DOHH2 (cell line): ENCODE results near the gene STK25.

Experiments
- H3F3A ChIP-seq: fragments of 200-600 bp; sonication (generic), shearing (Covaris generic); 2 replicates; pipeline ENCODE4 v1.6.0; 2016; ENCODE audit warnings: antibody characterized with exemption, mild to moderate bottlenecking; ENCODE audit not compliant: control insufficient read depth, insufficient read depth
- H3K27ac ChIP-seq: fragments of 200-600 bp; sonication (generic); 2 replicates; pipeline ENCODE4 v1.5.1; 2014; ENCODE audit warnings: low read depth, mild to moderate bottlenecking, low read length, moderate library complexity
- H3K27me3 ChIP-seq: fragments of 200-600 bp; sonication (generic); 2 replicates; pipeline ENCODE4 v1.6.1; 2014; ENCODE audit warnings: mild to moderate bottlenecking, low read length, mixed read lengths; ENCODE audit not compliant: control insufficient read depth
- H3K36me3 ChIP-seq: fragments of 200-600 bp; sonication (generic); 2 replicates; pipeline ENCODE4 v1.6.1; 2014; ENCODE audit warnings: mild to moderate bottlenecking, low read length, moderate library complexity, mixed read lengths; ENCODE audit not compliant: control insufficient read depth
- H3K4me1 ChIP-seq: fragments of 200-600 bp; sonication (generic); 2 replicates; pipeline ENCODE4 v1.6.1; 2014; ENCODE audit warnings: mild to moderate bottlenecking, low read length, mixed read lengths; ENCODE audit not compliant: control insufficient read depth
- H3K4me2 ChIP-seq: fragments of 200-600 bp; sonication (generic); 2 replicates; pipeline ENCODE4 v1.6.0; 2014; ENCODE audit warnings: mild to moderate bottlenecking, low read length, moderate library complexity
- H3K4me3 ChIP-seq: fragments of 200-600 bp; sonication (generic); 2 replicates; pipeline ENCODE4 v1.5.1; 2014; ENCODE audit warnings: mild to moderate bottlenecking, low read length, mixed read lengths
- H3K79me2 ChIP-seq: fragments of 200-600 bp; sonication (generic); 2 replicates; pipeline ENCODE4 v1.6.1; 2014; ENCODE audit warnings: mild to moderate bottlenecking, low read length, mixed read lengths; ENCODE audit not compliant: control insufficient read depth
- H3K9me2 ChIP-seq: fragments of 200-600 bp; sonication (generic); replicated peaks from 2 replicates; pipeline ENCODE4 v1.6.1; 2014; ENCODE audit warnings: mild to moderate bottlenecking, low read length, mixed read lengths; ENCODE audit not compliant: control insufficient read depth
- H3K9me3 ChIP-seq: fragments of 200-600 bp; sonication (generic); 2 replicates; pipeline ENCODE4 v1.6.1; 2014; ENCODE audit warnings: antibody characterized with exemption, low read length, mixed read lengths; ENCODE audit not compliant: control insufficient read depth, insufficient read depth
- H4K20me1 ChIP-seq: fragments of 200-600 bp; sonication (generic); 2 replicates; pipeline ENCODE4 v1.6.0; 2014; ENCODE audit warnings: low read depth, mild to moderate bottlenecking, antibody characterized with exemption, low read length, moderate library complexity; ENCODE audit not compliant: control insufficient read depth, insufficient read depth
- EZH2phosphoT487 ChIP-seq: fragments of 200-600 bp; sonication (generic); IDR thresholded peaks from 2 replicates; pipeline ENCODE4 v1.6.1; 2017; ENCODE audit warnings: borderline replicate concordance, mild to moderate bottlenecking, antibody characterized with exemption, low read length, moderate library complexity, mixed read lengths
- TF ChIP-seq, protein P1 (sequence below): fragments of 200-600 bp; sonication (generic); IDR thresholded peaks from one replicate; pipeline ENCODE4 v1.5.1; 2014; ENCODE audit warnings: antibody characterized with exemption, mild to moderate bottlenecking, low read depth, low read length; ENCODE audit not compliant: poor library complexity, severe bottlenecking

Gene STK25

GRCh38 chr2:241500016-241500415, 8.4 kb downstream of the STK25 start:
- H3K9me3 ChIP-seq, result no peaks in the 10 kb centered on the region
- H3K79me2 ChIP-seq, result peaks cover 29% of the 10 kb centered on the region
- no peak for TF ChIP-seq EZH2phosphoT487
- TF ChIP-seq, protein P1, sequence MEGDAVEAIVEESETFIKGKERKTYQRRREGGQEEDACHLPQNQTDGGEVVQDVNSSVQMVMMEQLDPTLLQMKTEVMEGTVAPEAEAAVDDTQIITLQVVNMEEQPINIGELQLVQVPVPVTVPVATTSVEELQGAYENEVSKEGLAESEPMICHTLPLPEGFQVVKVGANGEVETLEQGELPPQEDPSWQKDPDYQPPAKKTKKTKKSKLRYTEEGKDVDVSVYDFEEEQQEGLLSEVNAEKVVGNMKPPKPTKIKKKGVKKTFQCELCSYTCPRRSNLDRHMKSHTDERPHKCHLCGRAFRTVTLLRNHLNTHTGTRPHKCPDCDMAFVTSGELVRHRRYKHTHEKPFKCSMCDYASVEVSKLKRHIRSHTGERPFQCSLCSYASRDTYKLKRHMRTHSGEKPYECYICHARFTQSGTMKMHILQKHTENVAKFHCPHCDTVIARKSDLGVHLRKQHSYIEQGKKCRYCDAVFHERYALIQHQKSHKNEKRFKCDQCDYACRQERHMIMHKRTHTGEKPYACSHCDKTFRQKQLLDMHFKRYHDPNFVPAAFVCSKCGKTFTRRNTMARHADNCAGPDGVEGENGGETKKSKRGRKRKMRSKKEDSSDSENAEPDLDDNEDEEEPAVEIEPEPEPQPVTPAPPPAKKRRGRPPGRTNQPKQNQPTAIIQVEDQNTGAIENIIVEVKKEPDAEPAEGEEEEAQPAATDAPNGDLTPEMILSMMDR, result no peak
- H3K4me1 ChIP-seq, result no peaks in the 10 kb centered on the region
- H4K20me1 ChIP-seq, result no peaks in the 10 kb centered on the region
- H3F3A ChIP-seq, result no peaks in the 10 kb centered on the region
- H3K27ac ChIP-seq, result no peak overlapping the region
- peaks cover 47% of the 10 kb centered on the region for H3K36me3 ChIP-seq
- H3K27me3 ChIP-seq, result no peaks in the 10 kb centered on the region
- no peak overlapping the region for H3K4me3 ChIP-seq
- H3K4me2 ChIP-seq, result no peak overlapping the region
- no peaks in the 10 kb centered on the region for H3K9me2 ChIP-seq

- H3K27me3 ChIP-seq, result no peaks in the 10 kb centered on the region
- peaks cover 51% of the 10 kb centered on the region for H3K36me3 ChIP-seq
Measured at GRCh38 chr2:241499146-241499965, 9.0 kb downstream of the STK25 start.

GRCh38 chr2:241498115-241499070, 10.0 kb downstream of the STK25 start:
- H3K36me3 ChIP-seq, result peaks cover 54% of the 10 kb centered on the region

More at GRCh38 chr2:241499146-241499965, 9.0 kb downstream of the STK25 start:
- H4K20me1 ChIP-seq, result no peaks in the 10 kb centered on the region
- no peak overlapping the region for H3K4me3 ChIP-seq
- no peak overlapping the region for H3K4me2 ChIP-seq
- no peaks in the 10 kb centered on the region for H3F3A ChIP-seq
- no peaks in the 10 kb centered on the region for H3K4me1 ChIP-seq
- TF ChIP-seq EZH2phosphoT487, result no peak
- TF ChIP-seq, protein P1, result no peak
- H3K79me2 ChIP-seq, result peaks cover 23% of the 10 kb centered on the region
- H3K27ac ChIP-seq, result no peak overlapping the region
- no peaks in the 10 kb centered on the region for H3K9me3 ChIP-seq
- no peaks in the 10 kb centered on the region for H3K9me2 ChIP-seq

More at GRCh38 chr2:241498115-241499070, 10.0 kb downstream of the STK25 start:
- H3K9me2 ChIP-seq, result no peaks in the 10 kb centered on the region
- no peak overlapping the region for H3K27ac ChIP-seq
- no peaks in the 10 kb centered on the region for H4K20me1 ChIP-seq
- no peaks in the 10 kb centered on the region for H3K4me1 ChIP-seq
- no peaks in the 10 kb centered on the region for H3K9me3 ChIP-seq
- TF ChIP-seq, protein P1, result no peak
- TF ChIP-seq EZH2phosphoT487, result no peak
- no peak overlapping the region for H3K4me2 ChIP-seq
- no peaks in the 10 kb centered on the region for H3K27me3 ChIP-seq
- H3F3A ChIP-seq, result no peaks in the 10 kb centered on the region
- H3K4me3 ChIP-seq, result no peak overlapping the region
- peaks cover 14% of the 10 kb centered on the region for H3K79me2 ChIP-seq
